VCaP (cell line): ENCODE measurements around the gene PTPN4.
"Not testable (repeated sequence)": the region's sequence is repeated elsewhere in the genome, so short reads cannot be mapped to it uniquely, and the experiment has no call there.

Source experiments
- H3K27ac ChIP-seq: fragments of 450-650 bp; 2 replicates; pipeline ENCODE4 v1.5.1; 2017
- CTCF ChIP-seq: fragments of 450-650 bp; conservative IDR thresholded peaks from 2 replicates; pipeline ENCODE4 v1.5.1; 2017; ENCODE audit warnings: mild to moderate bottlenecking, moderate library complexity

PTPN4 gene

GRCh38 chr2:119795309-119796303 lies 35.9 kb downstream of the PTPN4 start:
- no peak overlapping the region for H3K27ac ChIP-seq
- TF ChIP-seq CTCF, result no peak

- no peak for TF ChIP-seq CTCF
- no peak overlapping the region for H3K27ac ChIP-seq
Measured at GRCh38 chr2:119800376-119800902, 40.7 kb downstream of the PTPN4 start.

DNA sequence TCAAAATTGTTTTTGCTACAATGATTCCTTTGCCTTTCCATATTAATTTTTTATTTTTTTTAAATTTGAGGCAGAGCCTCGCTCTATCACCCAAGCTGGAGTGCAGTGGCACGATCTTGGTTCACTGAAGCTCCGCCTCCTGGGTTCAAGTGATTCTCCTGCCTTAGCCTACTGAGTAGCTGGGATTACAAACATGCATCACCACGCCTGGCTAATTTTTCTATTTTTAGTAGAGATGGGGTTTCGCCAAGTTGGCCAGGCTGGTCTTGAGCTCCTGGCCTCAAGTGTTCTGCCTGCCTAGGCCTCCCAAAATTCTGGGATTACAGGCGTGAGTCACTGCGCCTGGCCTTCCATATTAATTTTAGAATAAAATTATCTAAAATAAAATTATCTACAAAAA lies 41.3 kb downstream of the PTPN4 start:
- no peak for TF ChIP-seq CTCF

GRCh38 chr2:119801989-119802388 lies 42.3 kb downstream of the PTPN4 start:
- not testable (repeated sequence) for H3K27ac ChIP-seq

More for the DNA sequence above, 41.3 kb downstream of the PTPN4 start:
- H3K27ac ChIP-seq, result no peak overlapping the region

DNA sequence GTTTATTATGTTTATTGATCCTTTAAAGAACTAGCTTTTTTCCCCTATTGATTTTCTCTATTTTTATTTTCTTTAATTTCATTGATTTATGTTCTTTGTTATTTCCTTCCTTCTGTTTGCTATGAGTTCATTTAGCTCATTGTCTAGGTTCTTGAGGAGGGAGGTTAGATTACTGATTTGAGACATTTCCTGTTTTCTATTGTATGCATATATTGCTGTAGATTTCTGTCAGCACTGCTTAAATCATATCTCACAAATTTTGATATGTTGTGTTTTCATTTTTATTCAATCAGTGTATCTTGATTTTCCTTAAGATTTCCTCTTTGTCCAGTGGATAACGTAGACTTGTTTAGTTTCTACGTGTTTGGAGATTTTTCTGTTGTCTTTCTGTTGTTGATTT lies 43.4 kb downstream of the PTPN4 start:
- no peak for TF ChIP-seq CTCF
- H3K27ac ChIP-seq, result no peak overlapping the region

- H3K27ac ChIP-seq, result not testable (repeated sequence)
Measured at GRCh38 chr2:119804409-119804808, 44.7 kb downstream of the PTPN4 start.

DNA sequence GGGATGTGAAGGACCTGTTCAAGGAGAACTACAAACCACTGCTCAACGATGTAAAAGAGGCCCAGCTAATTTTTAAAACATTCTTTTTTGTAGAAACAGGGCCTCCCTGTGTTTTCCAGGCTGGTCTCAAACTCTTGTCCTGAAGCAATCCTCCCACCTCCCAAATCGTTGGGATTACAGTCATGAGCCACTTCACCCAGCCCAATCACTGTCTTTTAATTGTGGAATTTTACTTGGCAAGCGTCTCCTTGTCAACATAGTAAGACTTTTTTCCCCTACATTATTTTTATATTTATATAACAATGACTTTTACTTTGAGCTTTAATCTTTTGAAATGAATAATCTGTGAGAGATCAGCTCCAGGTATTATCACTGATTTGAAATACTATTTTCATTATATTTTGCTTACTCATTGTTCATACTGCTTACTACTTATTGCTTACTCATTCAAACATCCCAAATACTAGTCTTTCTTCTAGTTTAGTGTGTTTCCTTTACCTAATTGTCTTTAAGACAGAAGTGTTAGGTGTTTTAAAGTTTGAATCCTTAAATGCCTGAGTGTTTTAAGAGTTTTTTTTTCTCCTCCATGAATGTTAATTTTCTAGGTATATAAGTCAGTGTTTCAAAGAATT lies 48.9 kb downstream of the PTPN4 start:
- TF ChIP-seq CTCF, result no peak
- H3K27ac ChIP-seq, result 0 out of 2 replicates have a peak overlapping the region, but pooled peaks have one; percentile 48

- peak overlapping the region; percentile 48; the same call in 1 of the 2 replicates for H3K27ac ChIP-seq
Measured at GRCh38 chr2:119809339-119810048, 49.8 kb downstream of the PTPN4 start.

More at GRCh38 chr2:119809339-119810048, 49.8 kb downstream of the PTPN4 start:
- TF ChIP-seq CTCF, result no peak
